ENCODE measurements around the gene BEND3.

The BEND3 gene

GRCh38 chr6:107069631-107070548, 45.4 kb downstream of the BEND3 start:
- Histone ChIP-seq H3K4me3 (ENCODE audit: low read length in 2 of 2) (no peak overlapping the region), H3K27ac (replicated peaks; ENCODE audit: low read length) (no peak overlapping the region), H2AFZ (ENCODE audit: low read length) (no peak overlapping the region), H3K36me3 (replicated peaks in 1 of 2; ENCODE audit: control insufficient read depth in 2 of 2, insufficient read depth in 2 of 2, low read length in 2 of 2) (peaks cover 15 to 84% of the 10 kb centered on the region in 2 donors), H3K79me1 (ENCODE audit: low read depth, low read length) (peaks cover 3% of the 10 kb centered on the region), H3K4me2 (ENCODE audit: insufficient read depth, low read length, poor library complexity, severe bottlenecking) (no peak overlapping the region), H3K27me3 (ENCODE audit: control insufficient read depth in 3 of 3, insufficient read depth in 3 of 3, low read depth in 1 of 3, low read length in 3 of 3) (no peaks in the 10 kb centered on the region), H2BK5ac (ENCODE audit: low read length) (peak overlapping the region; percentile 44), H2BK12ac (ENCODE audit: low read length) (no peak overlapping the region), H3K14ac (ENCODE audit: low read length) (no peak overlapping the region), H3K9me3 (replicated peaks in 1 of 2; ENCODE audit: control insufficient read depth in 2 of 2, insufficient read depth in 1 of 2, low read depth in 1 of 2, low read length in 2 of 2) (peaks cover 0 to 3% of the 10 kb centered on the region in 2 donors), H3K9ac (ENCODE audit: low read depth, low read length, poor library complexity) (peak overlapping the region; percentile 54), H2AK5ac (ENCODE audit: low read depth, low read length) (no peak overlapping the region), H4K91ac (ENCODE audit: low read depth, low read length, poor library complexity) (no peak overlapping the region), H3K4me1 (ENCODE audit: control insufficient read depth in 2 of 2, insufficient read depth in 1 of 2, low read depth in 1 of 2, low read length in 2 of 2) (no peaks in the 10 kb centered on the region), H2BK120ac (ENCODE audit: low read depth, low read length) (no peak overlapping the region), H3K23ac (ENCODE audit: low read depth, low read length, poor library complexity) (peak overlapping the region; percentile 48), H3K18ac (ENCODE audit: low read length) (no peak overlapping the region), H3K4ac (ENCODE audit: low read length) (no peak overlapping the region), H2BK15ac (ENCODE audit: low read length) (no peak overlapping the region), H4K8ac (ENCODE audit: low read depth, low read length) (no peak overlapping the region)
- no peak for DNase-seq (ENCODE audit: low spot score)
- WGBS, 2 donors (ENCODE audit: extremely low coverage in 2 of 2, insufficient read length in 2 of 2, insufficient replicate concordance in 1 of 2) = no CpG with 5 or more reads among the region's 53 CpGs

GRCh38 chr6:107068691-107069630, 46.4 kb downstream of the BEND3 start:
- peaks cover 15 to 80% of the 10 kb centered on the region in 2 donors for H3K36me3 ChIP-seq (replicated peaks in 1 of 2; ENCODE audit: control insufficient read depth in 2 of 2, insufficient read depth in 2 of 2, low read length in 2 of 2)
- H2BK12ac ChIP-seq (ENCODE audit: low read length) = no peak overlapping the region
- no peak overlapping the region for H2AFZ ChIP-seq (ENCODE audit: low read length)
- no peak overlapping the region for H2AK5ac ChIP-seq (ENCODE audit: low read depth, low read length)
- H2BK15ac ChIP-seq (ENCODE audit: low read length) = no peak overlapping the region
- peaks cover 0 to 1% of the 10 kb centered on the region in 2 donors for H3K4me1 ChIP-seq (ENCODE audit: control insufficient read depth in 2 of 2, insufficient read depth in 1 of 2, low read depth in 1 of 2, low read length in 2 of 2)
- no peak for DNase-seq (ENCODE audit: low spot score)
- H3K4me3 ChIP-seq (ENCODE audit: low read length in 2 of 2) = no peak overlapping the region
- no peak overlapping the region for H4K91ac ChIP-seq (ENCODE audit: low read depth, low read length, poor library complexity)
- peak overlapping the region; percentile 7 for H4K8ac ChIP-seq (ENCODE audit: low read depth, low read length)
- no CpG with 5 or more reads among the region's 69 CpGs for WGBS, 2 donors (ENCODE audit: extremely low coverage in 2 of 2, insufficient read length in 2 of 2, insufficient replicate concordance in 1 of 2)
- no peak overlapping the region for H3K9ac ChIP-seq (ENCODE audit: low read depth, low read length, poor library complexity)
- no peak overlapping the region for H3K4me2 ChIP-seq (ENCODE audit: insufficient read depth, low read length, poor library complexity, severe bottlenecking)
- H3K4ac ChIP-seq (ENCODE audit: low read length) = no peak overlapping the region
- no peak overlapping the region for H2BK5ac ChIP-seq (ENCODE audit: low read length)
- H3K79me1 ChIP-seq (ENCODE audit: low read depth, low read length) = peaks cover 3% of the 10 kb centered on the region
- no peaks in the 10 kb centered on the region for H3K27me3 ChIP-seq (ENCODE audit: control insufficient read depth in 3 of 3, insufficient read depth in 3 of 3, low read depth in 1 of 3, low read length in 3 of 3)
- H3K9me3 ChIP-seq (replicated peaks in 1 of 2; ENCODE audit: control insufficient read depth in 2 of 2, insufficient read depth in 1 of 2, low read depth in 1 of 2, low read length in 2 of 2) = peaks cover 0 to 3% of the 10 kb centered on the region in 2 donors
- no peak overlapping the region for H3K14ac ChIP-seq (ENCODE audit: low read length)
- no peak overlapping the region for H2BK120ac ChIP-seq (ENCODE audit: low read depth, low read length)
- H3K27ac ChIP-seq (replicated peaks; ENCODE audit: low read length) = no peak overlapping the region
- H3K18ac ChIP-seq (ENCODE audit: low read length) = peak overlapping the region; percentile 71
- no peak overlapping the region for H3K23ac ChIP-seq (ENCODE audit: low read depth, low read length, poor library complexity)

- Histone ChIP-seq H3K23ac (ENCODE audit: low read depth, low read length, poor library complexity) (no peak overlapping the region), H3K4me2 (ENCODE audit: insufficient read depth, low read length, poor library complexity, severe bottlenecking) (no peak overlapping the region), H3K36me3 (replicated peaks in 1 of 2; ENCODE audit: control insufficient read depth in 2 of 2, insufficient read depth in 2 of 2, low read length in 2 of 2) (peaks cover 15 to 64% of the 10 kb centered on the region in 2 donors), H3K4ac (ENCODE audit: low read length) (no peak overlapping the region), H2BK5ac (ENCODE audit: low read length) (no peak overlapping the region), H3K4me3 (ENCODE audit: low read length in 2 of 2) (no peak overlapping the region), H4K8ac (ENCODE audit: low read depth, low read length) (no peak overlapping the region), H2BK15ac (ENCODE audit: low read length) (no peak overlapping the region), H3K4me1 (ENCODE audit: control insufficient read depth in 2 of 2, insufficient read depth in 1 of 2, low read depth in 1 of 2, low read length in 2 of 2) (peaks cover 0 to 1% of the 10 kb centered on the region in 2 donors), H3K18ac (ENCODE audit: low read length) (no peak overlapping the region), H3K79me1 (ENCODE audit: low read depth, low read length) (peaks cover 3% of the 10 kb centered on the region), H4K91ac (ENCODE audit: low read depth, low read length, poor library complexity) (no peak overlapping the region), H3K9me3 (replicated peaks in 1 of 2; ENCODE audit: control insufficient read depth in 2 of 2, insufficient read depth in 1 of 2, low read depth in 1 of 2, low read length in 2 of 2) (peaks cover 0 to 3% of the 10 kb centered on the region in 2 donors), H2BK12ac (ENCODE audit: low read length) (no peak overlapping the region), H3K27me3 (ENCODE audit: control insufficient read depth in 3 of 3, insufficient read depth in 3 of 3, low read depth in 1 of 3, low read length in 3 of 3) (no peaks in the 10 kb centered on the region), H2BK120ac (ENCODE audit: low read depth, low read length) (no peak overlapping the region), H3K14ac (ENCODE audit: low read length) (no peak overlapping the region), H3K27ac (replicated peaks; ENCODE audit: low read length) (no peak overlapping the region), H2AK5ac (ENCODE audit: low read depth, low read length) (no peak overlapping the region), H3K9ac (ENCODE audit: low read depth, low read length, poor library complexity) (no peak overlapping the region), H2AFZ (ENCODE audit: low read length) (no peak overlapping the region)
- no CpG with 5 or more reads among the region's 9 CpGs for WGBS, 2 donors (ENCODE audit: extremely low coverage in 2 of 2, insufficient read length in 2 of 2, insufficient replicate concordance in 1 of 2)
- DNase-seq (ENCODE audit: low spot score) = no peak
These were observed 48.3 kb downstream of the BEND3 start for GRCh38 chr6:107066697-107067659.
